Kidney glomerular epithelial cell (primary cell): ENCODE results near the gene CITED2.

Source experiments
- DNase-seq: peaks from one replicate; lab custom pipeline; 2025; lab: John Stamatoyannopoulos, UW

CITED2 gene

DNA sequence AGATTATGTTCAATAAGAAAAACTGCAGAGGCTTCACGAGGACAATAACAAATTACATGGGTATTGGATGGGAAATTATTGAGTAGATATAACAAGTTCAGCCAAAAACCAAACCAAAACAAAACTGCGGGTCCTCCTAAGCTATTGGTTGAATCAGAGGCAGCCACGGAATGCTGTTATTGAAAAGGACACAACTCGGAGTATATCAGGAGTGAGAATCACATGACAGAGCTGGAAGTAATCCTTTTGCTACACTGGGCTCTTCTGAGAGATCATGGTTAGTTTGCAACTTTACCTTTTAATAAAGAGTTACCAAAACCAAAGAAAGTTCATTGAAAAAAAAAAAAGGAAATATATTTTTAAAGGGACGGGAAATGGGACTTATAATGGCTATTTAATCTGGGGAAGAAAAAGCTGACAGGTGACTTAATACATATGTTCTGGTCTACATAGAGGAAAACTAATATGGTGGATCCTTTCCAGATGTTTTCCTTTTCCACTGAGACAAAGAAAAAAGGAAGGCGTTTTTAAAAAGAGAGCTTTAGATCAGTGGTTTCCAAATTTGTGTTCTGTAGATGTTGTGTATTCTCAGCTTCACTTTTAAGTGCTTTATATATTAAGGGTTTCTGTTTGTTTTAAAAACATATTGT lies 6.9 kb upstream of the CITED2 start:
- no peak for DNase-seq

DNA sequence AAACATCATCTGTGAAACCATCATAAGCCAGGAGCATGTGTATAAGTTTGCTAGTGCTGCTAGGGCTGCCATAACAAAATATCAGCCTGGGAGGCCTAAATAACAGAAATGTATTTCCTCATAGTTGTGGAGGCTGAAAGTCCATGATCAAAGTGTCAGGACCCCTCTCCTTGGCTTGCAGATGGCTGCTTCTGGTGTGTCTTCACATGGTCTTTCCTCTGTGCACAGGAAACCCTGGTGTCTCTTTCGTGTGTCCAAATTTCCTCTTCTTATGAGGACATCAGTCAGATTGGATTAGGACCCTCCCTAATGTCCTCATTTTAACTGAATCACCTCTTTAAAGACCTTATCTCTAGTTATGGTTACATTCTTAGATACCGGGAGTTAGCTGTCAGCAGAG lies 6.2 kb upstream of the CITED2 start:
- DNase-seq = no peak

DNA sequence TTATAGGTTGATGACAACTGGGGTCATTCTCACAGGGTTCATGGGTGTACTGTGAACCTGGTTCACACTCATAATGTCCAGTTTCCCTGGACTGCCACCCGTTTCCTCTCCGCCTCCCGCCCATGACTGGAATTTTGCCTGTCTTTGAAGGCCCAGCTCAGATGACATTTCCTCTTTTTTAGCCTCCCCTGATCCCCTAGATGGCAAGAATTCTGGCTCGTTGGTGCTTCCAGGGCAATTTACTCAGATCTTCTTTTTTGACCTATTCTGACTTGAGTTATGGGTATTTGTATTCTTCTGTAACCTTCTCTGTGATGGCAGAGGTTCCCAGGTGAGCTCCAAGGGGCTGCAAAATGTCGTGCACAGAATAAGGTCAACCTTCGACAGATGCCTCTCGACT lies 5.7 kb upstream of the CITED2 start:
- no peak for DNase-seq

DNA sequence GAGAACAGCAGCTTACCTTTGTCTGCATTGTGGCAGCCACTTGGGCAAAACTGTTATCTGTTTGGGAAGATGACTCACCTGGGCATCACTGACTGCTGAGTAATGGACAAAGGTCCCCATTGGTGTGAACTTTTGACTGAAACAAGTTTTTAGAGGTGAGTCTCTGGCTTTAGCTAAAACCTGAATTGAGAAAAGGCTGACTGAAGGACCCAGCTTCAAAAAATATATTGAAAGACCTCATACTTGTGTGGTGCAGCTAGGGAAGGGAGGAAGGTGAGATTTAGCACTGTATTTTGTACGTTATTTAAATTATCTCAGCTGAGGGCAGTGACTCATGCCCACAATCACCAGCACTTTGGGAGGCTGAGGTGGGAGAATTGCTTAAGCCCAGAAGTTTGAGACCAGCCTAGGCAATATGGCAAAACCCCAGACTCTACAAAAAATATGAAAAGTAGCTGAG lies 4.5 kb upstream of the CITED2 start:
- peak; percentile 51 for DNase-seq

DNA sequence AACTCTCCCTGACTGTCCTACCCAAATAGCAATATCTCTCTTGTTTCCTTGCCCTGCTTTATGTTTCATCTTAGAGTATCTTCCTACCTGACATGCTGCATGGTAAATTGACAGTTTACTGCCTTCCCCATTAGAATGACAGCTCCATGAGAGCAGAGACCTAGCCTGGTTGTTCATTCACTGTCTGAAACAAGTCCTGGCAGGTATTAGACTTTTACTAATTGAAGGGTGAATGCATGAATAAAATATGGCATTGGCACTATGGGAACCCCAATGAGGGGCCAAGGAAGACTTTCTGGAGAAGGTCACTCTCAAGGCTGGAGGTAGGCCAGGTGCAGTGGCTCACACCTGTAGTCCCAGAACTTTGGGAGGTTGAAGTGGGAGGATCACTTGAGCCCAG lies 3.8 kb upstream of the CITED2 start:
- DNase-seq = no peak

DNA sequence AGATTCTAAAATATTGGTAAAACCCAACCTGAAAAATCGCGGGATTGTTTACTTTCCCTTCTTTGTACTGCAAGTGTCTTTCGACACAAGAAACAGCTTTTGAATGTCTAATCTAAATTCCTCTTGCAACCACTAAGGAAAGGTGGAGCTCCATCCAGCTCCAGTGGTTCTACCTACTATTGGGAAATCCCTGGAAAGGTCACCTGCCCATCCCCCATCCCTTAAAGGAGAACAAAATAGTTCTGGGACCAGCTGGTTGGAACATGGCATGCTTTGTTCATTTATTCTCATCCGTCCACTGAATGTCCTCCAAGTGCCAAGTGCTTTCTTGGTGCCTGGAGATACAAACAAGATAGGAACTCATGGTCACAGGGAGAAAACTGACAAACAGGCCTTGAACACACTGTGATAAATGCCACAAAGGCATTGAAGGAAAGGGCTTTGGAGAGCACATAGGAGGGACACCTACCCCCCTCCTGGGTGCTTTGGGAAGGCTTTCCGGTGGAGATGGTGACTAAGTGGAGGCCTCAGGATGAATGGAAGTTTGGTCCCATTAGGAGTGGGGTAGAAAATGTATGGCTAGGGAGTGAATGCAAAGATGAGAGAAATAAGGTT lies 2.3 kb upstream of the CITED2 start:
- DNase-seq = peak; percentile 74

DNA sequence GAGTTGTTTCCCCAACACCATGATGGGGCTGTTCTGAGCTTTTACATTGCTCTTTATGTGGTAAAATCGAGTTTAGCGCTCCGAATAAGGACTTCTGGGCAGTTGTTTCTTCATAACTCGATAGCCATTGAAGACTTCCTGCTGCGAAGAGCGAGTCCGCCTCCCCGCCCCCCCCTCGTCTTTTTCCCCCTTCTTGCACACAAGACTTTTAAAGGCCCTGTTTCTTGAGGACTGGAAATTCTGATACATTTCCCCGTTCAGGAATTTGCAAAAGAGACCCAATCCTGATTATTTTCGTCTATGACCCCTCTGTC lies 1.5 kb upstream of the CITED2 start:
- DNase-seq = no peak

DNA sequence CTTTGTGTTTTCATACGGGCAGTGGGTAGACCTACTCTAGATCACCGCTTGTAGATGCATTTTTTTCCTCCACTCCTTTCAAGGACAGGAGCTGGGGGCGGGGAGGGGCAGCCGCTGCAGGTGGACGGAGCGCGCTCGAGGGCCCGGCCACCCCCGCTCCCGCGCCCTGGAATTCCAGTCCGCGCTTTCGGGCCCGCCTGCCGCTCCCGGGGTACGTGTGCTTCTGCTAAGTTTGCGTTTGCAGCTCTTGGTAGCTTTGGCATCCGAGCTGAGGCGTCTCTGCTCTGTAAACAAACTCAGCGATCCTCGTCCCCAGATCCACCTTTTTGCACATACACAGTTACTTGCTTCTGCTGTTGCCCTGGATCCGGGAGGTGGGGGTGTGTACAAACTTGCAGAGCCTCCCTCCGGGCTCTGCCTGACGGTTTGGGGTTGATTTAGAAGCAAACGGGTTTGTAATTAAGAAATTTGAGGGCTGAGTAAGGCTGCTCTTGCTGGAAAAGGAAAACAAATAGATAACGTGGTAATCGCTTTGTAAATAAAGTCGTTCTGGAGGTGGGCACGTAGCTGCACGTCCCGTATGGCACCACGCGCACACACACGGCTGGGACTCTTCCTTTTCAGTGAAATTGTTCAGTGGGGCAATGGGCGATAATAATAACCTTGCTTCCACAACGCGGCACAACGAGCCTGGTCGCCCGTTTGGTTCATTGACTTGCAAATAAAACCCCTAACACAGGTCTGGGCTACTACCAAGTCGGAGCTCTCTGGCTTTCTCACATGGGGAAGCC lies 973 bp upstream of the CITED2 start:
- DNase-seq = peak; percentile 91

DNA sequence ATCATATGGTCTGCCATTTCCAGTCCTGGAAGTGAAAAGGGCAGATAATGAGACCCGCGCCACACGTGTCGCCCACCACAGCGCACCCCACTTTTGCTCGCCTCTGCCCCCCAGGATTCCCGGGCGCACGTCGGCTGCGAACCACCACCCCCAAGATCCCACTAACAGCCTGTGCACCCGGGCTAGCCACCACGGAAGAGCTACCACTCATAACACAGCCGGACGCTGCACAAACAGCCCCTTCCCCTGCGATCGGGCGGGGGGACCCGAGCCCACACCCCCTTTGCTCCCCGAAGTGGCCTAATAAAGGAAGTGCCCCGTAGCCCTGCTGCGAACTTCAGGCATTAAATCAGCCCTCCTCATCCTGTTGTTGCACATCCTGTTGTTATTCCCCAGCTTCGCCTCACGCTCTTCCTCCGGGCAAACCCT lies 506 bp downstream of the CITED2 start:
- peak; percentile 44 for DNase-seq

DNA sequence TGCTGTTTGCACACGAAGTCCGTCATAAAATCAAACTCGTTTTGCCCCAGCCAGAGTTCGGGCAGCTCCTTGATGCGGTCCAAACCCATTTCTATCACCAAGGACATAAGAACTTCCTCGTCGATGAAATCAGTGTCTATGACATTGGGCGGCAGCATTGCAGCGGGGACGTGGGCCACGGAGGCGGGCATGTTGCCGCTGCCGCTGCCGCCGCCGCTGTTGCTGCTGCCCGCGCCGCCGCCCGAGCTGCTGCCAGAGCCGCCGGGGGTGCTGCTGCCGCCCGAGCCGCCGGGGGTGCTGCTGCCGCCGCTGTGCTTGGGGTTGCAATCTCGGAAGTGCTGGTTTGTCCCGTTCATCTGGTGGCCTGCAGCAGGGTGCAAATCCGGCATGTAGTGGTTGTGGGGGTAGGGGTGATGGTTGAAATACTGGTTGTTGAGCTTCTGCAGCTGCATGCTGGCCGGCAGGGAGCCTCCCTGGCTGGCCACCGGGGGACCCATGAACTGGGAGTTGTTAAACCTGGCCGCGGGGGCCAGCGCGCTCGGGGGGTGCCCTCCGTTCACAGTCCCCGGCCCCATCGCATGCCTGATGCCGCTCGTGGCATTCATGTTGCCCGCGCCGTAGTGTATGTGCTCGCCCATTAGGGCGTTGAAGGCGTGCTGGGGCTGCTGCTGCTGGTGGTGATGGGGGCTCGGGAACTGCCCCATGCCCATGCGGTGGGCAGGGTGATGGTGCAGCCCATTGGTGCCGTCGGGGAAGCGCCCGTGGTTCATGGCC lies 1.1 kb downstream of the CITED2 start:
- DNase-seq = no peak

DNA sequence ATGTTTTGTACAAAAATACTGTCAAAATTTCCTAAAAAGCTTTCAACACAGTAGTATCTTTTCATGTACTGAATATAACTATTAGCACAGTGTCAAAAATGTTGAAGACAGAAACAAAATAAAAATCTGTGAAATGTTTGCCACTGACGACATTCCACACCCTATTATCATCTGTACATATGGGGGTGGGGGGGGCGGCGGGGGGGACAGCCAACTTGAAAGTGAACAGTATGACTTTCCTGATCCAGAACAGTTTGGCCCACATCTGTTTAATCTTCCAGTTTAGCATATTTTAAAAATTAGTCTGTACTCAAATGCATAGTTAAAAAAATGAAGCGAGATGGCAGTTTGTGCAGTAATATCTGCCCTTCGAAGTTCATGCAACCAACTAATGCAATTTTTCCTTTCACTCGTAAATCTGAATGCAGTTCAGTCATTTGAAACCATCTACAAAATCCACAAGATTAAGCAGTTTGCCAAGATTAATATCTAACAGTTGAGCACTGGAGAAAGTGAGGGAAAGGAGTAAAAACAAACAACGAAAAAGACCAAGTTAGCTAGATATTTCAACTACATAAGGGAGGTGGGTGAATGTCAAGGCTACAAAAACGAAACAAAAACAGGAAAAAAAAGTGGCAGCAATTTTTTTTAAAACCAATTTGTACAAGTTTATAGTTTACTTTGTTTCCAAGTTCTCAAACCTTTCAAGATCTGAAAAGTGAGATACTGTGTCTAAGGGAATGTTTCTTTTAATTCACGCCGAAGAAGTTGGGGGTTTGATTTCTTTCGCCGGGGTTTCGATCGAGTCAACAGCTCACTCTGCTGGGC lies 1.9 kb downstream of the CITED2 start:
- DNase-seq = peak; percentile 44

DNA sequence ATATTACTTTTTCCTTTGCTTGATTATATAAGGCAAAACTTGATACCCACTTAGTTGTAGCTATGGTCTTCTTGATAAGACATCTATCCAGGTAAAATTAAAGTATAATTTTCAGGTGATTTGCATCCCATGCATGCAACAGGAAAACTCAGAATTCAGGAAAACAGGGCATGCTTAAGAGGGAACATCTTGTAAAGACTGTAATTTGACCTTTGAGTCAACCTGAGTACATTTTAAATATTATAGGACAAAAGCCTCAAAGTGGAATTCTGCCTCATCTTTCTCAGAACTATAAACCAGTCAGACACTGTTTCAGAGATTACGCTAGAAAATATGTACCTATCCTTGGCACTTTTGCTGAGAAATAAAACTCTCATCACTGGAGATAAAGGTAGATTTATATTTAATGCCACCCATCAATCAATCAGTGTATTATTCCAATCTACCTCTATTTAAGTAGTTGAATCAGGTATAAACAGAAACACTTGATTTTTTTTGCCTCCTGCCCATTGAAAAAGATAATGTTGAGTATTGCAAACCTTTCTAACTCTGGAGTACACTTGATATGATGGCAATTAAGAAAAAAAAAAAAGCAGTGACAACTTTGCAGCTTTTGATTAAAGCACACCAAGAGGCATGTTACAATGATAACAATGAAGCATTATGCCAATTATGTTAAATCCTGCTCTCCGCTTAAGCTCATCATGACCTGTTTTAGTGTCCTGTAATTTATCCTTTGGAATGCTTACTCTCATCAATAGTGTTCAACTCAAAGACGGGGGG lies 2.8 kb downstream of the CITED2 start:
- DNase-seq = no peak

DNA sequence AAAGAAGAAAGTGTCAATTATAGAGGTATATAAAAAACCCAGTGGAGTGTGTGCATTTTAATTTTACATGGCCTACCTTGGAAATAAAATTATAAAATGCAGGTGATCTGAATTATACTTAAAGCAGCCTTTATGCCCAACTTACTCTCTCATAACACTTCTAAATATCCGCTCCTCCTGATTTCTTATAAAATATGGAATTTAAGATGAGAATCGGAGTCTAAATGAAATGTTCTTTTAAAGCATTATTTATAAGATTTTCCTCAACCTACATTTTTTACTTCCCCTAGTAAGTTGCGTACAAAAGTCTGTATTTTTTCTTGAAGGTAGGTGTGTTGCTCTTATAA lies 3.5 kb downstream of the CITED2 start:
- DNase-seq = no peak

DNA sequence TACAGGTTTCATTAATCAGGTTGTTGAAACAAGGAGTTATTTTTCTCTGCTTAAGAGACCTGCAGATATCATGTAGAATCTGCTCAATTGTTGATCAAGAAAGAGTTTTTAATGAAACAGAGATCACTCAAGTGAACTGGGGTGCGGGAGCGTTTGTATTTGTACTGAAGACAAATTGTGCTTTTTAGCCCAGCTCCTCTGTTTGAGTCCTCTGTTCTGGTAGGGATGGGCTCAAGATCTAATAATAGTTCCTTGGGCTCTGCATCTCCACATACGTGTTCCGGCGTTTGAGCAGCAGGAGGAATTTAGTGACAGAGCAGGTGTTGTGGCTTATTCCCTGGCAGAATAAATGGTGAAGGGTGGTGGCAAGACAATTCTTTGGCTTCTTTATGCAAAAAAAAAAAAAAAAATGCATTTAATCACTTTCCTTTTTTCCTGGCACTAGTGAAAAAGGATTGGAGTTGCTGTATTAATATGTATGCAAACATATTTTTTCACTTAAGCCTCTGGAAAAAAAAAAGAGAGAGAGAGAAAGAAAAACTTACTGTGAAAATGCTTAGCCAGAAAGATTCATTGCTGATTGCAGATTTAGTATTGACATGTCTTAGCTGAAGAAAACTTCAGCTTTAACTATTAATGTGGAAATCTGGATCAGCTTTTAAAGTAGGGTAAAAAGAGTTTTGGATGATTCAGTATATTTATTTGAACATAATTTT lies 4.0 kb downstream of the CITED2 start:
- peak; percentile 69 for DNase-seq

DNA sequence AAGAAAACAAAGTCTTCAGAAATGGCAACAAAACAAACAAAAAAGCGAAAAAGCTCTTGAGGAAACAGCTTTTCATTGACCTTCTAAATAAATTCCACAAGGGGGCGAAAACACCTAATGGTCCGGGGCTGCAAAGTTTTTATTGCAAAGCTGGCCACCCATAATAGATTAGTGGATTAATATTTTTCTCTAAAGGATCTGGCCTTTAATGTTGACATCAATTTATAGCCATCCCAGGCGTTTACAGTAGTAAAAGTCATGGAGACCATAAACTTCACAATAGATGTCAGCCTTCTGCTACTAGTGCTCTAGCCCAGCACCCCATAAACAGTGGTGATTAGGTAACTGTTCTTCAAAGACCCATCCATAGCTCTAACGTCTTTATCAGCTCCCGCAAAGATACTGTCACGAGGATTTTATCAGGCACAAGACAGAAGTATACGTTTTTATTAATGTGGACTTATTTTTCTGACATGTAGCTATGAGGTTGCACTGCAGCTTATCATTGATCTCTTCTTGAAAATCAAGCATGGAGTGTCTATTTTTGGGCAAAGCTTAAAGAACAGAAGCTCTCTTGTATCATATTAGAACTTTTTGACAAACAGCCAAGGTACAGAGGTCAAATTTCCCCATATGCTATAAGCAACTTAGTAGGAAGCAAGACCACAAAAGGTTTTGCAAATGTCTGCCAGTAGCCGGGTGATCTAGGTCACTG lies 4.7 kb downstream of the CITED2 start:
- DNase-seq = peak; percentile 88

DNA sequence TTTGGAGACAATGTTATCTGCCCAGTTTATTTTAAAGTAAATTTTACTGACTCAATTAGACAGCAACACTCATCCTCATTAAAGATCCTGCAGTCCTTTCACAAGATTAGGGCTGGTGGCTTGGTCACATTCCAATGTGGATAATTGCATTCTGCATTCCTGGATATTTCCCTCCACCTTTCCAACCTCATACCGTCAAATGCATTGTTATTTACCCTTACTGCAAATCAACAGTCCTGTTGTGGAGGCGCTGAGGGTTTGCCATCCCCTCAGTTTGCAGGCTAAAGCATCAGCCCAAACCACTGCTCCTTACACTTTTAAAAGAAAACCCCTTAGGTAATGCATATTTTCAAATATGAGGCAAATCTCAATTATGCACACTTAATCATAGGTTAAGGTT lies 5.4 kb downstream of the CITED2 start:
- no peak for DNase-seq

DNA sequence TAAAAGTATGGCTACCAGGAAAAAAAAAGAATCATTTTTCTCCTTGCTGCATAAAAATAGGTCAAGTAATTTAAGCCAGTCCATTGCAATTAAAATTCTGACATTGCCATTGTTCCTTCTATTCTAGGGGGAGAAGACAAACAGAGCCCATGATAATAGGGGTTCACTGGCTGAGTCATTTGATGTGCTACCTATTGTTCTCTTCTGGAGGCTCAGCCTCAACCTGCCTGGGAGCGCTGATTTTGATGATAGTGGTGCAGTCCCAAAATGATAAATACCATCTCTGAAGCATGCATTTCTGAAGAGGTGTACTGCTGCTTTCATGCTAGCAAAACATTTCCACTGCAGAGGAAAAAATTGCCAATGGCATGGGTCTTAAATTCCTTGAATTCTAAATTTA lies 5.8 kb downstream of the CITED2 start:
- no peak for DNase-seq

DNA sequence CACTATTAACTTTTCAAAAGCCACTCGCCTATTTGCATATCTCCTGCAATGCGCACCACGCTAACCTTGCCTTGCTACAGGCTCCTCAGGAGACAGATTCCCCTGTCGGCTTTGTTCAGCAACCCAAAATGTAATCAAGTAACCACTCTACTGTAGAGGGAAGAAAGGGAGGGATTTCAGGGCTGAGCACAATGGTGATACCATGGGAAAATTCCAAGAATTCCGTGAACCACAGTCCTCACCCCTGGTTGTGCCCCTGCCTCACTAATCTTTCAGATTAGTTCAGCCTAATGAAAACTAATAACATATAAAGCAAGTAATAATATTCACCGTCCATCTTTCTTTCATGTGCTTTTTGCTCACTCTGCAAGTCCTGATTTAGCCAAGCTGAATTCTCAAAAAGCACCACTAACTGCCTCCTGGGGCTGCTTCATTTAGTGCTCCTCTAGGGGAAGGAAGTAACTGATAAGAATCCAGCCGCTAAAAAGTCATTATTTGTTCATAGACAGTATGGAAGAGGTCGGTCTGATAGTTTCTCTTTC lies 6.6 kb downstream of the CITED2 start:
- DNase-seq = peak; percentile 29

DNA sequence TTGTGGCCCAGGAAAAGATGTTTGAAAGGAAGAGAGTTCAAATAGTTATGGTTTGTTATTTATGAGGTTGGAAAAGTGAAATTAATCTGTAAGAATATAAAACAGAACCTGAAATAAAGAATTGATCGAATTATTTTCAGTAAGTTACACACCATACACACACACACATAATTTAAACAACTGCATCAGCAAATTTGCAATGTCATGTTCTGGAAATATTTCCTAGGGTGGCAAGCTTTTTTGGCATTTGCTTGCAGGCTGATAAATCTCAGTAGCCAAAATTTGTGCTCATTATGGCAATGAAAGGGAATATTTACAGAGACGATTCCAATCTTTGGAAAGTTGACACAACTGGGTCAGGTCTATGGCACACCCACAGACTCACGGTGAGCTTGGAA lies 9.5 kb downstream of the CITED2 start:
- DNase-seq = no peak
